Activated CD4-positive, alpha-beta memory T cell treated with anti-CD3 and anti-CD28 coated beads, Interleukin-2, amount 10 ng/mL, durations not matched to agents 7 days and 5 days (primary cell): ENCODE measurements around the gene MT2A. TPM values are rescaled to one million over a fixed set of nuclear protein-coding genes. Genes with fewer than 3 reads are reported as not detected.

Experiments
- CTCF ChIA-PET: fragments of 350-600 bp; sonication (Branson Sonifier 250); formaldehyde crosslinking; loops from one replicate; lab custom pipeline; 2021; ENCODE audit warnings: antibody characterized with exemption, inconsistent platforms; lab: Charles Lee
- POLR2A ChIA-PET: fragments of 350-600 bp; sonication (Branson Sonifier 250); formaldehyde crosslinking; loops from one replicate; lab custom pipeline; 2021; ENCODE audit warnings: antibody characterized with exemption; lab: Charles Lee
- DNase-seq: peaks from one replicate; pipeline ENCODE4 v3.0.0-alpha.2; 2020
- H3K27ac Mint-ChIP-seq: one replicate; pipeline ENCODE4 v1.8.0; 2021; ENCODE audit warnings: mild to moderate bottlenecking, mixed read lengths
- H3K27me3 Mint-ChIP-seq: one replicate; pipeline ENCODE4 v1.8.0; 2021; ENCODE audit warnings: mixed read lengths
- H3K36me3 Mint-ChIP-seq: one replicate; pipeline ENCODE4 v1.8.0; 2021; ENCODE audit warnings: low read depth, mixed read lengths
- H3K4me1 Mint-ChIP-seq: one replicate; pipeline ENCODE4 v1.8.0; 2021; ENCODE audit warnings: mixed read lengths
- H3K4me3 Mint-ChIP-seq: one replicate; pipeline ENCODE4 v1.8.0; 2021; ENCODE audit warnings: mild to moderate bottlenecking, mixed read lengths
- H3K9me3 Mint-ChIP-seq: one replicate; pipeline ENCODE4 v1.8.0; 2021; ENCODE audit warnings: mixed read lengths
- total RNA-seq, 2 experiments: library from RNA; stranded (reverse); gene quantifications; one replicate each; pipeline ENCODE4 v1.2.3, GENCODE V29; 2021

Gene MT2A
- total RNA-seq: 10 to 100 TPM; 47.9 to 51.4 TPM

DNA sequence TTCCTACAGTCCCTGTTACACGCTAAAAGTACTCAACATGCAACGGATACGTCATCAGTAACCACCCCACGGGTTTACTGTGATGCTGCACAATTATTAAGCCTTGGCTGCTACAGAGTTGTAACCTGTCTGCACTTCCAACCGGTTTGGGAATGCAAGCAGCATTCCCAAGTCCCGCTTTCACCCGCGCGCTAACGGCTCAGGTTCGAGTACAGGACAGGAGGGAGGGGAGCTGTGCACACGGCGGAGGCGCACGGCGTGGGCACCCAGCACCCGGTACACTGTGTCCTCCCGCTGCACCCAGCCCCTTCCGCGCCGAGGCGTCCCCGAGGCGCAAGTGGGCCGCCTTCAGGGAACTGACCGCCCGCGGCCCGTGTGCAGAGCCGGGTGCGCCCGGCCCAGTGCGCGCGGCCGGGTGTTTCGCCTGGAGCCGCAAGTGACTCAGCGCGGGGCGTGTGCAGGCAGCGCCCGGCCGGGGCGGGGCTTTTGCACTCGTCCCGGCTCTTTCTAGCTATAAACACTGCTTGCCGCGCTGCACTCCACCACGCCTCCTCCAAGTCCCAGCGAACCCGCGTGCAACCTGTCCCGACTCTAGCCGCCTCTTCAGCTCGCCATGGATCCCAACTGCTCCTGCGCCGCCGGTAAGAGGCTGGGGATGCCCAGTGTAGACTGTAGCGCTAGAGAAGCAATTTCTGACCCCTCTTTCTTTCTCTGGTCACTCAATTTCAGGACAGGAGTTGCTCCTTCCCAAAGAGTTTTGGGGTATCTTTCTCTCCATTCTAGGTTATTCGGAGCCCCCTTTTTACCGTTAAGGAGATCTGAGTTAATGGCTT, at the start of gene MT2A:
MT2A (plus strand) TSS at position 542 of the 833 bp plus-strand sequence; CDS start at position 614, 72 bp downstream.
- no peaks in the 10 kb centered on the region for H3K36me3 Mint-ChIP-seq
- peak; percentile 93 for DNase-seq
- no peaks in the 10 kb centered on the region for H3K9me3 Mint-ChIP-seq
- CTCF ChIA-PET: interaction anchor here (0.6 to 3.4 kb wide), 5 partner anchors 10 to 94 kb away, joined by 3 to 12 read pairs (median 9); partner anchors contain the start of gene MT1E
- POLR2A ChIA-PET: interaction anchor here (0.7 to 7.4 kb wide), 10 partner anchors 10 to 324 kb away, joined by 3 to 96 read pairs (median 4); partner anchors contain the start of genes HERPUD1, MT1E and MT1X
- peaks cover 43% of the 10 kb centered on the region for H3K4me1 Mint-ChIP-seq
- peak within 1 kb of the TSS; percentile 78 for H3K27ac Mint-ChIP-seq
- peaks cover 2% of the 10 kb centered on the region for H3K27me3 Mint-ChIP-seq
- H3K4me3 Mint-ChIP-seq: peak within 1 kb of the TSS; percentile 93

DNA sequence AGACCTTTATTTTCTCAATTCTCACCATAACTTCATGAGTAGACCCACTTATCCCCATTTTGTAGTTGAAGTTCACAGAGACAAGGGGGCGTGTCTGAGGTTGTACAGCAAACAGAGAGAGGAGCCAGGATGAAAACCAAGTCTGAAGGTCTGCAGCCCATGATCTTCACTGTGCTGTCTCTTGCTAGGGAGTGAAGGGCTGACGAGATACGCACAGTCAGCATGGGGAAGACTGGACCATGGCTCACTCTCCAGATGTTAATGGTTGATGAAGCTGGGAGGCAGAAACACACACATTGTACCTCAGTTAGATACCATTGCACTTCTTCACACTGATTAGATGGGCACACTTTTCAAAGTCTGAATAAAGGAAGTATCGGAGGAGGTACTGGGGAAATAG, 49.3 kb upstream of the MT2A start:
- peaks cover 42% of the 10 kb centered on the region for H3K27me3 Mint-ChIP-seq
- DNase-seq: no peak
- no peaks in the 10 kb centered on the region for H3K9me3 Mint-ChIP-seq
- H3K4me1 Mint-ChIP-seq: no peaks in the 10 kb centered on the region
- H3K36me3 Mint-ChIP-seq: no peaks in the 10 kb centered on the region
- CTCF ChIA-PET: no interaction called here
- POLR2A ChIA-PET: no interaction called here
- H3K4me3 Mint-ChIP-seq: no peak overlapping the region
- no peak overlapping the region for H3K27ac Mint-ChIP-seq

DNA sequence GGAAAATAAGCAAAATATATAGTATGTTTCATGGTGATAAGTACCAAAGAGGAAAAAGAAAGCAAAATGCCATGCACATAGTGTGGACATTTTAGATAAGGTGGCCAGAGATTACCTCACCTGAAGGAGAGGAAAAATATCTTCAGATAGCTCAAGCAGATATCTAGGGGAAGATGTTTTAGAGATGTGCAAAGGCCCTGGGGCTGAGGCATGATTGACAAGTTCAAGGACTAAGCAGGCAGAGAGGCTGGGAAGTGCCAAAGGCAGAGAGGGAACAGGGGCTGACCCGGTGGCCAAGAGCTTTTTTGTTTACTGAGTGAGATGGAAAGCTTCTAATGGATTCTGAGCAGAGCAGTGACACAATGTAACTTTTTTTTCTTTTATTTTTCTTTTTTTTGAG, 47.9 kb upstream of the MT2A start:
- H3K9me3 Mint-ChIP-seq: no peaks in the 10 kb centered on the region
- no peak overlapping the region for H3K4me3 Mint-ChIP-seq
- H3K36me3 Mint-ChIP-seq: no peaks in the 10 kb centered on the region
- no peak for DNase-seq
- peaks cover 32% of the 10 kb centered on the region for H3K27me3 Mint-ChIP-seq
- ChIA-PET CTCF (interaction anchor here (1.1 kb wide), 1 partner anchor 27 kb away, joined by 5 read pairs; no protein-coding TSS in a partner anchor), POLR2A (no interaction called here)
- H3K4me1 Mint-ChIP-seq: no peaks in the 10 kb centered on the region
- H3K27ac Mint-ChIP-seq: no peak overlapping the region

DNA sequence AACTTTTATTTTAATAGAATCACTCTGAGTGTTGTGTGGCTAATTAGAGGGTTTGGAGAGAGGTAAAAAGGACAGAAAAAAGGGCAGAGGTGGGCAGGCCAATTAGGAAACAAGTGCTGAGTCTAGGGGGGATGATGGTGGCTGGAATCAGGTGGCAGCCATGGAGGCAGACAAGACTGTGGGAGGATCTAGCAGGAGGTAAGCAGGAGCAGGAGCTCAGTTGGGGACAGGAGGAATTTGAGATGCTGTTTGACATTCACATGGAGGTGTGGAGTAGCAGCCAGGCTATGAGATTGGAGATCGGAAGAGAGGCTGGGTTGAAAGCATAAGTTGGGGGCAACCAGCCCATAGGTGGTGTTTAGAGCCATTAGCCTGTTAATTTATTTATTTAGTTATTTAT, 47.3 kb upstream of the MT2A start:
- H3K4me1 Mint-ChIP-seq: peaks cover 2% of the 10 kb centered on the region
- H3K4me3 Mint-ChIP-seq: no peak overlapping the region
- H3K27ac Mint-ChIP-seq: no peak overlapping the region
- H3K9me3 Mint-ChIP-seq: no peaks in the 10 kb centered on the region
- ChIA-PET POLR2A (no interaction called here), CTCF (interaction anchor here (1.1 to 1.4 kb wide), 2 partner anchors 27 to 141 kb away, joined by 5 read pairs; no protein-coding TSS in a partner anchor)
- no peak for DNase-seq
- no peaks in the 10 kb centered on the region for H3K36me3 Mint-ChIP-seq
- peaks cover 27% of the 10 kb centered on the region for H3K27me3 Mint-ChIP-seq

DNA sequence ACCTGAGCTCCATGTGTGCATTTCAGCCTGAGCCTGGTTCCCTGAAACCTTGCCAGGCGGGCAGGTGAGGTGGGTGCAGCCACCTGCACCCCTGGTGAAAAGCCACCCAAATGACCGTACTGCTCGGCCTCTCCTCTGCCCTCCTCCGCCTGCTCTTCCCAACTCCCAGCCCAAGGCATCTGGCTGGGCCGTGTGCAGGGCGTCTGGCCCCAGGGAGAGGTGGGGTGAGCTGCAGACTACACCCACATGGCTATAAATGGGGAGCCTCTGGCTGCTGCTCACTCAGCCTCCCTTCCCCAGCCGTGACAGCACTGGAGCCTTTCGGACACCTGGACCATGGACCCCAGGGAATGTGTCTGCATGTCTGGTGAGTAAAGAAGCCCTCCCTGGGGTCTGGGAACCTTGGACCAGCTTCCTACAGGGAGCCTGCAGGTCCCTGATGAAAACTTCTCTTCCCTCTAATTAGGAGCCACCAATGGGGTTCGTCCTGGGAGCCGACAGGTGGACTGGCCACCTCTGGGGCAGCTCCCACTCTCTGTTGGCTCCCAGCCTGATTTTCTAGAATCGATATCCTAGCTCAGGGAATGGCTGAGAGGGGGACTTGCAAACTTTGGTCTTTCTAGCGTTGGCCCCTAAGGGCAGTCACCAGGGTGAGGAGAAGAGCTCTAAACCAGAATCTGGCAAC, 43.4 kb upstream of the MT2A start, which contains the start of gene MT4:
MT4 (plus strand) TSS at position 281 of the 685 bp plus-strand sequence; CDS start at position 337, 56 bp downstream.
- CTCF ChIA-PET: interaction anchor here (0.8 to 1.5 kb wide), 2 partner anchors 11 to 17 kb away, joined by 3 to 4 read pairs; no protein-coding TSS in a partner anchor
- Mint-ChIP-seq H3K4me3 (no peak within 1 kb of the TSS), H3K27ac (no peak within 1 kb of the TSS), H3K9me3 (no peaks in the 10 kb centered on the region), H3K4me1 (peaks cover 7% of the 10 kb centered on the region), H3K27me3 (peaks cover 14% of the 10 kb centered on the region), H3K36me3 (no peaks in the 10 kb centered on the region)
- no peak for DNase-seq
- POLR2A ChIA-PET: no interaction called here

- POLR2A ChIA-PET: interaction anchor here (1.1 kb wide), 1 partner anchor 132 kb away, joined by 3 read pairs; no protein-coding TSS in a partner anchor
Measured at GRCh38 chr16:56569971-56570370, 38.4 kb upstream of the MT2A start.

GRCh38 chr16:56571525-56571924, 36.9 kb upstream of the MT2A start:
- Mint-ChIP-seq H3K27ac (no peak overlapping the region), H3K27me3 (peaks cover 13% of the 10 kb centered on the region), H3K36me3 (no peaks in the 10 kb centered on the region), H3K4me3 (no peak overlapping the region), H3K9me3 (peaks cover 4% of the 10 kb centered on the region), H3K4me1 (peaks cover 2% of the 10 kb centered on the region)
- DNase-seq: no peak
- ChIA-PET POLR2A (no interaction called here), CTCF (no interaction called here)

More at GRCh38 chr16:56569971-56570370, 38.4 kb upstream of the MT2A start:
- H3K36me3 Mint-ChIP-seq: no peaks in the 10 kb centered on the region
- no peak for DNase-seq
- CTCF ChIA-PET: interaction anchor here (1.0 kb wide), 1 partner anchor 132 kb away, joined by 5 read pairs; no protein-coding TSS in a partner anchor
- peaks cover 7% of the 10 kb centered on the region for H3K4me1 Mint-ChIP-seq
- peaks cover 10% of the 10 kb centered on the region for H3K27me3 Mint-ChIP-seq
- no peak overlapping the region for H3K27ac Mint-ChIP-seq
- no peak overlapping the region for H3K4me3 Mint-ChIP-seq
- H3K9me3 Mint-ChIP-seq: peaks cover 4% of the 10 kb centered on the region

GRCh38 chr16:56574625-56575024, 33.8 kb upstream of the MT2A start:
- H3K9me3 Mint-ChIP-seq: peaks cover 4% of the 10 kb centered on the region
- no peak overlapping the region for H3K27ac Mint-ChIP-seq
- H3K4me1 Mint-ChIP-seq: peaks cover 8% of the 10 kb centered on the region
- no peaks in the 10 kb centered on the region for H3K36me3 Mint-ChIP-seq
- ChIA-PET POLR2A (no interaction called here), CTCF (no interaction called here)
- H3K27me3 Mint-ChIP-seq: peaks cover 9% of the 10 kb centered on the region
- no peak overlapping the region for H3K4me3 Mint-ChIP-seq
- no peak for DNase-seq

DNA sequence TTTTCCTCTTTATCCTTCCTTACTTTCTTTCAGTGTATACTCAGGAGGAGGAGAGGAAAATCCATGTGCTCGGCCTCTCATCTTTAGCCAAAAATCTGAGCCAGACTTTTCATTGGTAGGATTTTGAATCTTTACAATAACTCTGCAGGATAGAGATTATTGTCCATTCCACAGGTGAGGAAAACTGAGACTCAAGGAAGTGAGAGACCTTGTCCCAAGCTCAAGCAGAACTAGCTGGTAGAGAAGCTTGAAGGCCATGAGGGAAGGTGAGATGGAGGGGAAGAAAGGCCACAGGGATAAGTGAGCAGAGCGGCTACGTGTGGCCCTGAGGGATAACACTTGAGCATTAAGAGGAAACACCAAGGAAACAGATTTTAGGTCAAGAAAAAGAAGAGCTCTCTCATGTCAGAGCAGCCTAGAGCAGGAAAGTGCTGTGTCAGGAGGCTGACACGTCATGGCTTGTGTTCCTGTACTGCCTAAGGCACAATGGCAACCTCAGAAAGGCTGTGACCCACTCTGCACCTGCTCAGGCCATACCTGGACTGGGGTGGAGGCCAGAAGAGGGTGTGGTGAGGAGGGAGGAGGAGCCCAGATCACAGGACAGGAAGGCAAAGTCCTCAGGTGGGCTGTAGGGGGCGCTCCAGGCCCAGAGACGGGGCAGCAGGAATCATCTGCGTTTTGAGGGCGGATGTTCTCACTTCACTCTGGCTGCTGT, 31.6 kb upstream of the MT2A start:
- ChIA-PET CTCF (interaction anchor here (0.6 to 3.0 kb wide), 25 partner anchors 10 to 293 kb away, joined by 3 to 107 read pairs (median 4); partner anchors contain the start of genes MT1E and MT2A), POLR2A (interaction anchor here (0.7 to 2.4 kb wide), 5 partner anchors 24 to 275 kb away, joined by 3 to 19 read pairs (median 4); partner anchors contain the start of genes MT1X and MT2A)
- Mint-ChIP-seq H3K9me3 (peaks cover 4% of the 10 kb centered on the region), H3K4me1 (peaks cover 8% of the 10 kb centered on the region), H3K36me3 (no peaks in the 10 kb centered on the region), H3K27ac (no peak overlapping the region), H3K4me3 (no peak overlapping the region), H3K27me3 (peaks cover 14% of the 10 kb centered on the region)
- DNase-seq: peak; percentile 91

DNA sequence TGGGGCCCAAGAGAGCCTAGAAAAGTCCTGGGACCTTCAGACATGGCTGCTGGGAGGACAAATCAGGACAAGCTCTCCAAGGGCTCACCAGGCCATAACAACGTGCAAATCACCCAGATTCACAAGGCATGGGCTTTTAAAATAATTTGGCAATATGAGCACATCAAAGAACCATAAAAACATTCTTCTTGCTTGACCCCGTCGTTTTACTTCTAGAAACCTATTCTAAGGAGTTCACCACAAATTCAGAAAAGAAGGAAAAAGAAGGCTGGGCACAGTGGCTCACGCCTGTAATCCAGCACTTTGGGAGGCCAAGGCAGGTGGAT, 31.1 kb upstream of the MT2A start:
- H3K4me3 Mint-ChIP-seq: no peak overlapping the region
- no peak for DNase-seq
- no peaks in the 10 kb centered on the region for H3K36me3 Mint-ChIP-seq
- ChIA-PET CTCF (interaction anchor here (0.6 to 3.0 kb wide), 16 partner anchors 9 to 292 kb away, joined by 3 to 107 read pairs (median 5); partner anchors contain the start of genes MT1E and MT2A), POLR2A (interaction anchor here (1.0 to 2.4 kb wide), 4 partner anchors 31 to 275 kb away, joined by 3 to 19 read pairs (median 6); partner anchors contain the start of genes MT1X and MT2A)
- peaks cover 4% of the 10 kb centered on the region for H3K9me3 Mint-ChIP-seq
- no peak overlapping the region for H3K27ac Mint-ChIP-seq
- H3K27me3 Mint-ChIP-seq: peaks cover 17% of the 10 kb centered on the region
- peaks cover 8% of the 10 kb centered on the region for H3K4me1 Mint-ChIP-seq

DNA sequence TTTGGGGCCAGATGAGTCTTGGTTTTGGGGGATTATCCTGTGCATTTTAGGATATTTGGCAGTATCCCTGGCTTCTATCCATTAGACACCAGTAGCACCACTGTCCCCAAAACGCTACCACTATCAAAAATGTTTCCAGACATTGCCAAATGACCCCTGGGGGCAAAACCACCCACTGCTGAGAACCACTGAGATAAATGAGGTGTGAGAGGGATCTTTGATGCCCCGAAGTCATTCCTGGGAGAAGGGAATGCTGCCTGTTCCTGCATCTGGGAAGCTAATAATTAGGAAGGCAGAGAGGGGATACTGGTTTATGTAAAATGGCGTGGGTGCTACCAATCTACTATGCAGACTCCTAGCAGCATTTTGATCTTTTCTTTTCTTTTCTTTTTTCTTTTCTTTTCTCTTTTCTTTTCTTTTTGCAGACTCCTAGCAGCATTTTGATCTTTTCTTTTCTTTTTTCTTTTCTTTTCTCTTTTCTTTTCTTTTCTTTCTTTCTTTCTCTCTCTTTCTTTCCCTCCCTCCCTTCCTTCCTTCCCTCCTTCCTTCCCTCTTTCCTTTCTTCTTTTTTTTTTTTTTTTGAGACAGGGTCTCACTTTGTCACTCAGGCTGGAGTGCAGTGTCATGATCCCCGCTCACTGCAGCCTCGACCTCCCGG, 27.9 kb upstream of the MT2A start:
- no peak overlapping the region for H3K4me3 Mint-ChIP-seq
- ChIA-PET POLR2A (no interaction called here), CTCF (no interaction called here)
- H3K27ac Mint-ChIP-seq: no peak overlapping the region
- H3K36me3 Mint-ChIP-seq: no peaks in the 10 kb centered on the region
- no peak for DNase-seq
- H3K4me1 Mint-ChIP-seq: peaks cover 8% of the 10 kb centered on the region
- H3K9me3 Mint-ChIP-seq: no peaks in the 10 kb centered on the region
- peaks cover 32% of the 10 kb centered on the region for H3K27me3 Mint-ChIP-seq
